ENCODE measurements around the gene LILRB1. TPM values are rescaled to one million over a fixed set of nuclear protein-coding genes. Genes with fewer than 3 reads are reported as not detected.
"Not testable (repeated sequence)": the region's sequence is repeated elsewhere in the genome, so short reads cannot be mapped to it uniquely, and the experiment has no call there.

Gene LILRB1
- total RNA-seq, 2 donors from 2014 or later, result 0.37 TPM; not detected in 1

DNA sequence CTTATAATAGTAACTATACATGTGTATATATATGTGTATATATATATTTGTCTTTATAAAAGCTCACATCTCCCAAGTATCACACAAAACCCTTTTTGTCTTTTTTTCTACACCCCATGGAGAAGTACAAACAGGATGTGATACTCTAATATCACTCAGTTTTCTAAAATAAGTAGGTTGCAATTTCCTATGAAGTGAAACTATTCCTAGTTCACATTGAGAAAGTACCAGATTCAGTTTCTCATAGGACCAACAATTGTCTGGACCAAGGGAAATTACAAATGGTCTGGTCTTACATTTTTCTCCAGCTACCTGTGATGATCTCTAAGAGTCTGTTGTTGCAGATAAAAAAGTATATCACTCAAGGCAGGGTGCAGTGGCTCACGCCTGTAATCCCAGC, 17.9 kb upstream of the LILRB1 start:
- no peak overlapping the region for H3K4me3 Mint-ChIP-seq
- no peaks in the 10 kb centered on the region for H3K9me3 Mint-ChIP-seq
- H3K36me3 Mint-ChIP-seq (ENCODE audit: low read depth), result no peaks in the 10 kb centered on the region
- no peak for ATAC-seq (replicated peaks)
- H3K4me1 Mint-ChIP-seq, result no peaks in the 10 kb centered on the region
- H3K27ac Mint-ChIP-seq, result no peak overlapping the region
- H3K27me3 Mint-ChIP-seq, result peaks cover 20% of the 10 kb centered on the region

DNA sequence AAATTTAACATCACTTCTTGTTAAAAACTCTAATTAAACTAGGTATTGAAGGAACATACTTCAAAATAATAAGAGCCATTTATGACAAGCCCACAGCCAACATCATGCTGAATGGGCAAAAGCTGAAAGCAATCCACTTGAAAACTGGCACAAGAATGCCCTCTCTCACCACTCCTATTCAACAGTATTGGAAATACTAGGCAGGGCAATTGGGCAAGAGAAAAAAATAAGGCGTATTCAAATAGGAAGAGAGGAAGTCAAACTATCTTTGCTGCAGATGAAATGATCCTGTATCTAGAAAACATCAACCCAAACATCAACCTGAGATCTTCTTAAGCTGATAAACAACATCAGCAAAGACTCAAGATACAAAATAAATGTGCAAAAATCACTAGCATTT, 15.6 kb upstream of the LILRB1 start:
- Mint-ChIP-seq H3K27ac (no peak overlapping the region), H3K27me3 (peaks cover 18% of the 10 kb centered on the region), H3K4me3 (no peak overlapping the region), H3K4me1 (no peaks in the 10 kb centered on the region), H3K36me3 (ENCODE audit: low read depth) (no peaks in the 10 kb centered on the region), H3K9me3 (no peaks in the 10 kb centered on the region)
- no peak for ATAC-seq (replicated peaks)

DNA sequence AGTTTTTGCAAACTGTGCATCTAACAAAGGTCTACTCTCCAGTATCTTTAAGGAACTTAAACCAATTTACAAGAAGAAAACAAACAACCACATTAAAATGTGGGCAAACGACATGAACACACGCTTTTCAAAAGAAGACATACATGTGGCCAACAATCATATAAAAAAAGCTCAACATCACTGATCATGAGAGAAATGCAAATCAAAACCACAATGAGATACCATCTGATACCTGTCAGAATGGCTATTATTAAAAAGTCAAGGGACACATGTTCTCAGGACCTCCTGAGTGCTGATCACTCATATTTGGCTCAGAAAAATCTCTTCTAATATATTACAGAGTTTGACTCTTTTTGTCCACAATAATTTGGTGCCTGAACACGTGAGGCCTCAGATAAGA, 14.2 kb upstream of the LILRB1 start:
- no peaks in the 10 kb centered on the region for H3K9me3 Mint-ChIP-seq
- no peak for ATAC-seq (replicated peaks)
- H3K36me3 Mint-ChIP-seq (ENCODE audit: low read depth), result no peaks in the 10 kb centered on the region
- peaks cover 15% of the 10 kb centered on the region for H3K27me3 Mint-ChIP-seq
- H3K4me1 Mint-ChIP-seq, result no peaks in the 10 kb centered on the region
- no peak overlapping the region for H3K27ac Mint-ChIP-seq
- H3K4me3 Mint-ChIP-seq, result no peak overlapping the region

DNA sequence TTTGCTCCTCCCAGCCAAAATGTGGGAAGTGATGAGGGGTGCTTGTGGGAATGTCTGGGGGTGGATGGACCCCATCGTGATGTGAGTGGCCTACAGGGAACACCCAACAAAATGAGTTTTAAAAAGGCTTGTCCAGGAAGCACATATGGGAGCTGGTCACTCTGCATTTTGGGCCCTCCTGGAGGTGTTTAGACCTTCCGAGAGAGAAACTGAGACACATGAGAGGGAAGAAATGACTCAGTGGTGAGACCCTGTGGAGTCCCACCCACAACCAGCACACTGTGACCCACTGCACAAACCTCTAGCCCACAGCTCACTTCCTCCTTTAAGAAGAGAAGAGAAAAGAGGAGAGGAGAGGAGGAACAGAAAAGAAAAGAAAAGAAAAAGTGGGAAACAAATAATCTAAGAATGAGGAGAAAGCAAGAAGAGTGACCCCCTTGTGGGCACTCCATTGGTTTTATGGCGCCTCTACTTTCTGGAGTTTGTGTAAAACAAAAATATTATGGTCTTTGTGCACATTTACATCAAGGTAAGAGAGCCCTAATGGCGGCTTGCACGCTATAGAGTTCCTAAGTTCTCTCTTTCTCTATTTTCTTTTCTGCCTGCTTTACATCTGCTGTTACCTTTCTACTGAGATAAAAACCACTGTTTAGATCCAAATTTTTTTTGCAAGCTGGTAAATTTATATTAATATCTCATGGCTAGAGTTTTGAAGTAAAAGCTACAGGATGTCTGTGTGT, 13.3 kb upstream of the LILRB1 start:
- Mint-ChIP-seq H3K4me3 (no peak overlapping the region), H3K4me1 (no peaks in the 10 kb centered on the region), H3K27ac (no peak overlapping the region), H3K9me3 (no peaks in the 10 kb centered on the region), H3K36me3 (ENCODE audit: low read depth) (no peaks in the 10 kb centered on the region), H3K27me3 (peaks cover 16% of the 10 kb centered on the region)
- ATAC-seq (replicated peaks), result no peak

DNA sequence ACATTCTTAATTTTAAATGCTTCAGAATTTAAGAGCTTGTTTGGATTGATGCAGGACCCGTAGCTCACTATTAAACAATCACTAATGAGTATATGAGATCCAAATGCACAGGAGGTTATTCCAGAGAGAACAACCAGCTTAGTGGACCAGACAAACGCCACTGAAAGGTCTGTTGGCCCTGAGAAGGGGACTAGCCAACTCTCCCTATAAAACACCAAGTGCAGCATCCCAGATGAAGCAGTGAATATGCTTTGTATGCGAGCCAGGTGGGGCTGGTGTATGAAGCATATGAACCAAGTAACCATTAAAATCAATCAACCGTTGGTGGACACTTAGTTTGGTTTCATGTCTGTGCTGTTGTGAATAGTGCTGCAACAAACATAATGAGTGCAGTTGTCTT, 9.8 kb upstream of the LILRB1 start:
- Mint-ChIP-seq H3K4me1 (no peaks in the 10 kb centered on the region), H3K9me3 (no peaks in the 10 kb centered on the region), H3K27ac (no peak overlapping the region), H3K36me3 (ENCODE audit: low read depth) (no peaks in the 10 kb centered on the region), H3K27me3 (peaks cover 26% of the 10 kb centered on the region), H3K4me3 (no peak overlapping the region)
- no peak for ATAC-seq (replicated peaks)

DNA sequence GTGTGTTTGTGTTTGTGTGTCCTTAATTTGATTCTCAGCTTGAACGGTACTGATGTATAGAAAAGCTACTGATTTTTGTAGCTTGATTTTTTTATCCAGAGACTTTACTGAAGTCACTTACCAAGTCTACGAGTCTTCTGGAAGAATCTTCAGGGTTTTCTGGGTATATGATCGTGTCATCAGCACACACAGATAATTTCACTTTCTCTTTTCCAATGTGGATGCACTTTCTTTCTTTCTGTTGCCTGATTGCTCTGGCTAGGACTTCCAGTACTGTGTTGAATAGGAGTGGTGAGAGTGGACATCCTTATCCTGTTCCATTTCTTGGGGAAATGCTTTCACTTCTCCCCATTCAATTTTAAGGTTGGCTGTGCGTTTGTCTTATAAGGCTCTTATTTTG, 7.9 kb upstream of the LILRB1 start:
- H3K4me3 Mint-ChIP-seq, result no peak overlapping the region
- no peak overlapping the region for H3K27ac Mint-ChIP-seq
- H3K9me3 Mint-ChIP-seq, result no peaks in the 10 kb centered on the region
- no peaks in the 10 kb centered on the region for H3K36me3 Mint-ChIP-seq (ENCODE audit: low read depth)
- no peaks in the 10 kb centered on the region for H3K4me1 Mint-ChIP-seq
- no peak for ATAC-seq (replicated peaks)
- peaks cover 27% of the 10 kb centered on the region for H3K27me3 Mint-ChIP-seq

DNA sequence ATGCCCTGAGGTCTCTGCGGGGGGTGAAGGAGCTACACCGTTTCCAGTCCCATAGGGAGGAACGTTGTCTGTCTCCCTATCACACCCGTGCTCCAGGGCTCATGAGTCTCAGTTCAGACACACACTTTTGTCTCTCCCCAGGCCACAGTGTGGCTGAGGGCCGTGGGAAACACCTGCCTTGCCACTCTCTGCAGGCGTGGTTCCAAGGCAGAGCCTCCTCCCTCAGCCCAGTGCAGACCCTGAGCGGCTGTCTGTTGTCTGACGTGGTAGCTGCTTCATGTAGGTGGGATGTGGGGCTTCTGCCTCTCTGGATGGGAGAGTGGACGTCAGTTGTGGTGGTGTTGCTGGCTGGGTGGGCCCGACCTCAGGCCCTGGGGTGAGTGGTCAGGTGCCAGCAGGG, 6.0 kb upstream of the LILRB1 start:
- not testable (repeated sequence) for H3K4me1 Mint-ChIP-seq; H3K4me3 Mint-ChIP-seq; ATAC-seq (replicated peaks); H3K27ac Mint-ChIP-seq; H3K9me3 Mint-ChIP-seq; H3K36me3 Mint-ChIP-seq (ENCODE audit: low read depth)
- H3K27me3 Mint-ChIP-seq, result peaks cover 38% of the 10 kb centered on the region

DNA sequence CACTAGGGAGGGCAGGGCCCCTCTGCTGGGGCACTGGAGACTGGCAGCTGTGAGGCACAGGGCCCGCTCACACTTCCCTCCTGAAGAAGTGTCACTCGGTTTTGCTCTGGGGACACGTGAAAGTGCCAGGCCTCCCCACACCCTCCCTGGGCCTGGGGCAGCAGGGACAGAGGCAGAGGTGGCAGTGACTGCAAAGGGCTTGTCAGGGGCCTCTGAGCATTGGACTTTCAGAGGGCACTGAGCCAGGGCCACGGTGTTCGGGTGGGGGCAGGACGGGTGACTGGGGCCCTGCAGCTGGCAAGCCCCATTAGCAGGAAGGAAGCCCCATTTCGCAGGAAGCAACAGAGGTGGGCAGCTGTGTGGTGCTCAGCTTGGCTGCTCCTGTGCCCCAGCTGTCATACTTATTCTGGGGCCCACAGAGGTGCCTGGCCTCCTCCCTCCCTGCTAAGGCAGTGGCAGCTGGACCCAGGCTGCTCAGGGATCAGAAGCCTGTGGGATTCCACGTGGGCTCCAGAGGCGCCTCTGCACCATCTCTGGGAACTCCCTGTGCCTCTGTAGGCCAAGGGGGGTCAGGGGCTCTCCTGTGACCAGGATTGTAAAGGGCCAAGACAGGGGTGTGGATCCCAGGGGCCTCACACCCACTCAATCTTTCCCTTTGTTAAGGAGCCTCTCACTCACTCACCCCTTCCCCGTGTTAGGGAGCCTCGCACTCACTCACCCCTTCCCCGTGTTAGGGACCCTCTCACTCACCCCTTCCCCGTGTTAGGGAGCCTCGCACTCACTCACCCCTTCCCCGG, 5.2 kb upstream of the LILRB1 start:
- not testable (repeated sequence) for H3K4me3 Mint-ChIP-seq; ATAC-seq (replicated peaks); H3K27ac Mint-ChIP-seq; H3K4me1 Mint-ChIP-seq; H3K9me3 Mint-ChIP-seq; H3K36me3 Mint-ChIP-seq (ENCODE audit: low read depth)
- H3K27me3 Mint-ChIP-seq, result peaks cover 45% of the 10 kb centered on the region

DNA sequence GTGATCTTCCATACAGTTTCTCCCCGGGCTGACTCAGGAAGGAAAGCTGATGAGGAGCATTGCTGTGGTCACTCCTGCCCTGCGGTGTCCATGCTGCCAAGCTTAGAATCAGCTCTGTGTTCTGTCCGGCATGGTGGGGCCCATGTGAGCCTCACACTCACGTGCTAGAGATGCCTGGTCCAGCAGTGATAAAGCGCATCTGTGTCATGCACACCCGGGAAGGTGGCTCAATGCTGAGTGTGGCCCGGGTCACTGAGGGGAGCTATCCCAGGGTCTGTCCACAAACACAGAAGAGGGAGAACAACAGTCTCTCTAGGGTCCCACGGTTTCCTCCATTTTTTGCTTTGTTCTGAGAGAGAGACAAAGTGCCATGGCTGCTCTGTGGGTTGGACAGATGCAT, 3.5 kb upstream of the LILRB1 start:
- Mint-ChIP-seq H3K9me3 (no peaks in the 10 kb centered on the region), H3K4me3 (no peak overlapping the region), H3K27me3 (peaks cover 45% of the 10 kb centered on the region), H3K4me1 (no peaks in the 10 kb centered on the region), H3K36me3 (ENCODE audit: low read depth) (no peaks in the 10 kb centered on the region), H3K27ac (no peak overlapping the region)
- no peak for ATAC-seq (replicated peaks)

DNA sequence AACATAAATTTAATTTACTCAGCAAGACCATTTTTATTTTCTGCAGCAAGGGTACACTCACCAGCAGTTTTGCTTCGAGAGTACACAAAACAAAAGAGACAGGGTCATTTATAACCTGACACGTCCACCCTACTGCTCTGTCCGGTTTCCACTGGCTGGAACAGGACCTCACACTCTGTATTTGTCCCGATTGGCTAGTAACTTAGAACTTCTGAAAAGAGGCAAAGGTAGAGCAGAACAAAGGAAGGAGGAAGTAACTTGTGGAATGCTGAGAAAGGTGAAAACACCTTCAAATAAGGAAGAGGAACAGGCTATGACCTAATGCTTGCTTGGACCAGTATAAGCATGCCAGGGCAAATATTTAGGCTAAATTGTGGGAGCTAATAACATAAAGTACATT, 2.4 kb upstream of the LILRB1 start:
- peaks cover 40% of the 10 kb centered on the region for H3K27me3 Mint-ChIP-seq
- H3K36me3 Mint-ChIP-seq (ENCODE audit: low read depth); H3K4me1 Mint-ChIP-seq; H3K27ac Mint-ChIP-seq; ATAC-seq (replicated peaks); H3K4me3 Mint-ChIP-seq; H3K9me3 Mint-ChIP-seq: not testable (repeated sequence)

DNA sequence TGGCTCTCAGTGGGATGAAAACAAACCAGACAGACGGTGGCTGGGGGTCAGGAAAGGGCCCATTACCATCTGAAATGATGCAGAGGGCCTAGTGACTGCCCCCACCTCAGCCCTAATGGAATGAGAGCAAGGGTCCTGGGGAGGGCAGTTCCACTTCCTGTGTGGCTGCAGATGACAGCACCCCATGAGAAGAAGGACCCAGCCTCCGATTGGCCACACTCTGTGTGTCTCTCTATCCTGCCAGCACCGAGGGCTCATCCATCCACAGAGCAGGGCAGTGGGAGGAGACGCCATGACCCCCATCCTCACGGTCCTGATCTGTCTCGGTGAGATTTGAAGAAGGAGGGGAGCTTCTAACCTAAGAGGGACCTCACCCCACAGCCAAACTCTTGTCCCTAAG, 498 bp downstream of the LILRB1 start:
- no peak overlapping the region for H3K4me3 Mint-ChIP-seq
- no peaks in the 10 kb centered on the region for H3K36me3 Mint-ChIP-seq (ENCODE audit: low read depth)
- no peaks in the 10 kb centered on the region for H3K4me1 Mint-ChIP-seq
- H3K9me3 Mint-ChIP-seq, result no peaks in the 10 kb centered on the region
- H3K27ac Mint-ChIP-seq, result no peak overlapping the region
- H3K27me3 Mint-ChIP-seq, result peaks cover 32% of the 10 kb centered on the region
- ATAC-seq (replicated peaks), result no peak

DNA sequence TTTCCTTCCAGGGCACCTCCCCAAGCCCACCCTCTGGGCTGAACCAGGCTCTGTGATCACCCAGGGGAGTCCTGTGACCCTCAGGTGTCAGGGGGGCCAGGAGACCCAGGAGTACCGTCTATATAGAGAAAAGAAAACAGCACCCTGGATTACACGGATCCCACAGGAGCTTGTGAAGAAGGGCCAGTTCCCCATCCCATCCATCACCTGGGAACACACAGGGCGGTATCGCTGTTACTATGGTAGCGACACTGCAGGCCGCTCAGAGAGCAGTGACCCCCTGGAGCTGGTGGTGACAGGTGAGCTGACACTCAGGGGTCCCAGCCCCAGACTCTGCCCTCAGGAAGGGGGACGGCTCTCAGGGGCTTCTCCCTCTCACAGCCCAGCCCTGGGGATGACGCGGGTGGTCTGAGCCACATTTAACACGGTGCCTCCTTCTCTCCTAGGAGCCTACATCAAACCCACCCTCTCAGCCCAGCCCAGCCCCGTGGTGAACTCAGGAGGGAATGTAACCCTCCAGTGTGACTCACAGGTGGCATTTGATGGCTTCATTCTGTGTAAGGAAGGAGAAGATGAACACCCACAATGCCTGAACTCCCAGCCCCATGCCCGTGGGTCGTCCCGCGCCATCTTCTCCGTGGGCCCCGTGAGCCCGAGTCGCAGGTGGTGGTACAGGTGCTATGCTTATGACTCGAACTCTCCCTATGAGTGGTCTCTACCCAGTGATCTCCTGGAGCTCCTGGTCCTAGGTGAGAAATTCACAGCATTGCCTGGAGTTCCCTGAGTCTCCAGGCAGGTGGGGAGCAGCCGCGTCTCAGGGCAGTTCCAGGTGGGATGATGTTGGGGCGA, 1.4 kb downstream of the LILRB1 start:
- not testable (repeated sequence) for H3K36me3 Mint-ChIP-seq (ENCODE audit: low read depth); H3K4me3 Mint-ChIP-seq; H3K9me3 Mint-ChIP-seq; H3K27ac Mint-ChIP-seq; H3K4me1 Mint-ChIP-seq; ATAC-seq (replicated peaks)
- H3K27me3 Mint-ChIP-seq, result peaks cover 30% of the 10 kb centered on the region

DNA sequence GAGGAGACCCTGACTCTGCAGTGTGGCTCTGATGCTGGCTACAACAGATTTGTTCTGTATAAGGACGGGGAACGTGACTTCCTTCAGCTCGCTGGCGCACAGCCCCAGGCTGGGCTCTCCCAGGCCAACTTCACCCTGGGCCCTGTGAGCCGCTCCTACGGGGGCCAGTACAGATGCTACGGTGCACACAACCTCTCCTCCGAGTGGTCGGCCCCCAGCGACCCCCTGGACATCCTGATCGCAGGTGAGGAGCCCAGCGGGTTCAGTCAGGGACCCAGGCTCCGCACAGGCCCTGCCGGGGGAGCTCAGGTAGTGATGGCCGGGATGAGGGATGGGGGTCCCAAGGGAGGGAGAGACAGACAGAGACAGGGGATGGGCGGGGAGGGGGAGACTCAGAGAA, 2.2 kb downstream of the LILRB1 start:
- not testable (repeated sequence) for H3K4me1 Mint-ChIP-seq; H3K36me3 Mint-ChIP-seq (ENCODE audit: low read depth); H3K9me3 Mint-ChIP-seq; H3K4me3 Mint-ChIP-seq; ATAC-seq (replicated peaks); H3K27ac Mint-ChIP-seq
- peaks cover 28% of the 10 kb centered on the region for H3K27me3 Mint-ChIP-seq

DNA sequence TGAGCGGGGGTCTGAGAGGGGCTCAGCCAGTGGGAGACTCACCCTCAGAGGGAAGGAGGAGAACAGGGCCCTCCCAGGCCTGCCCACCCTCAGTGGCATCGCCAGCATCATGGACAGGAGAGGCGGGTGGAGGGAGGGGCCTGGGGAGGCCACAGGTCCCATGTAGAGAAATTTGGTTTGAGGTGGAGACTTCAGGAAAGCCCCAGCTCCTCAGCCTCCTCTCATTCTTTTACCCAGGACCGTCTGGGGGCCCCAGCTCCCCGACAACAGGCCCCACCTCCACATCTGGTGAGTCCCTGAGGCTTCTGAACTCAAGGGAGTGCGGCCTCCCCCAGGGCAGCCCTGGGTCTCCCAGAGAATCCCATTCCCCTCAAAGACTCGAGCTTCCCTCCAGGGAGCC, 3.1 kb downstream of the LILRB1 start:
- Mint-ChIP-seq H3K36me3 (ENCODE audit: low read depth) (no peaks in the 10 kb centered on the region), H3K27ac (no peak overlapping the region), H3K4me1 (no peaks in the 10 kb centered on the region), H3K9me3 (no peaks in the 10 kb centered on the region), H3K4me3 (no peak overlapping the region), H3K27me3 (peaks cover 23% of the 10 kb centered on the region)
- no peak for ATAC-seq (replicated peaks)

DNA sequence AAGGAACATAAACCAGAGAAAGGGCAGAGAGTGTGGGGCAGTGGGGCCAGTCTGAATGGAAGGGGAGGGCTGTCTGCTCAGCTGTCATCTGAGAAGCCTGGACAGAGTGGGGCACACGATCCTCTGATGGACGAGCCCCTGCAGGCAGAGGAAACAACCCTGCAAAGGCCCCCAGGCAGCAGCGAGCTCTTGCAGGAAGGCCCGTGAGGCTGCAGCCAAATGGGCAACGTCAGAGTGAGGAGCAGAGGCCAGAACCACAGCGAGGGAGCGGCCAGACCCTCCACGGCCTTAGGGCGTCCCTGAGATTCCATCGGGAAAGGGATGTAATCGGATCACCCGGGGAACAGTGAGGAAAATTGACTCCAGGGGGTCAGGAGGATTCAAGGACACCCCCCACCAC, 5.8 kb downstream of the LILRB1 start:
- not testable (repeated sequence) for H3K27ac Mint-ChIP-seq; H3K4me1 Mint-ChIP-seq; H3K4me3 Mint-ChIP-seq; H3K9me3 Mint-ChIP-seq; H3K27me3 Mint-ChIP-seq; H3K36me3 Mint-ChIP-seq (ENCODE audit: low read depth); ATAC-seq (replicated peaks)
